A549 (cell line): ENCODE results near the gene TMPRSS6. TPM values are rescaled to one million over a fixed set of nuclear protein-coding genes. Genes with fewer than 3 reads are reported as not detected.
"Not testable (repeated sequence)": the region's sequence is repeated elsewhere in the genome, so short reads cannot be mapped to it uniquely, and the experiment has no call there.

Source experiments
- ATAC-seq, 2 experiments: fragments of 200-7000 bp in 1 of 2; fragments of >200 bp in 1 of 2; cut with Nextera tagmentation in 1 of 2; cut with Tn5 transposase in 1 of 2; 3 replicates each; pipeline versions ENCODE4 v1.8.0 to v1.9.1; 2018 to 2020; ENCODE audit warnings: mild to moderate bottlenecking in 1 of 2, moderate library complexity in 1 of 2
- CTCF ChIA-PET: fragments of 300-600 bp; sonication (Branson Sonifier 250); formaldehyde crosslinking; extraction: SDS; loops from one replicate; lab custom pipeline; 2021; ENCODE audit warnings: antibody characterized with exemption, inconsistent platforms; lab: Yijun Ruan, JAX
- POLR2A ChIA-PET: fragments of 350-600 bp; formaldehyde crosslinking; extraction: SDS; loops from one replicate; lab custom pipeline; 2021; ENCODE audit warnings: antibody characterized with exemption, inconsistent platforms; lab: Yijun Ruan, JAX
- DNase-seq, 2 experiments: peaks; one replicate each; pipeline versions ENCODE4 v3.0.0 to v3.0.0-alpha.2; 2011 to 2016; ENCODE audit warnings: low read depth in 1 of 2, low spot score in 1 of 2
- FAIRE-seq: peaks from 2 replicates; lab custom pipeline; 2011; peaks lifted over from hg19 to GRCh38; lab: Jason Lieb, UNC
- H3K27ac ChIP-seq, 2 experiments: fragments of >200 bp; sonication (Bioruptor Twin); formaldehyde crosslinking; 3 replicates each; pipeline ENCODE4 v1.5.1; 2016 to 2017
- H3K4me1 ChIP-seq: fragments of >200 bp; sonication (Bioruptor Twin); formaldehyde crosslinking; 3 replicates; pipeline ENCODE4 v1.6.1; 2016
- H3K4me2 ChIP-seq: fragments of >200 bp; sonication (Bioruptor Twin); formaldehyde crosslinking; 3 replicates; pipeline ENCODE4 v1.6.1; 2016
- H3K4me3 ChIP-seq: fragments of >200 bp; sonication (Bioruptor Twin); formaldehyde crosslinking; 3 replicates; pipeline ENCODE4 v1.5.1; 2016
- H3K9me3 ChIP-seq: fragments of >200 bp; sonication (Bioruptor Twin); formaldehyde crosslinking; 3 replicates; pipeline ENCODE4 v1.6.1; 2016
- ATOH8 ChIP-seq: fragments of 250-450 bp; sonication (Bioruptor Pico); IDR thresholded peaks from 2 replicates; pipeline ENCODE4 v1.5.0; 2020; ENCODE audit warnings: low read depth, mild to moderate bottlenecking, moderate library complexity
- BHLHE40 ChIP-seq: IDR thresholded peaks from 2 replicates; pipeline ENCODE4 v1.6.1; 2012; ENCODE audit warnings: low read depth, low read length, inconsistent platforms
- CBX2 ChIP-seq: fragments of 200-600 bp; sonication (generic); IDR thresholded peaks from 2 replicates; pipeline ENCODE4 v1.6.1; 2016; ENCODE audit warnings: low read depth, mild to moderate bottlenecking, borderline replicate concordance
- CBX8 ChIP-seq: fragments of 200-600 bp; sonication (generic); IDR thresholded peaks from 2 replicates; pipeline ENCODE4 v1.6.1; 2016
- CEBPB ChIP-seq, 2 experiments: fragments of >200 bp in 1 of 2; sonication (Bioruptor Twin) in 1 of 2; formaldehyde crosslinking in 1 of 2; IDR thresholded peaks; 2 replicates each; pipeline ENCODE4 v1.6.1; 2012 to 2016
- CHD4 ChIP-seq: fragments of 200-600 bp; sonication (generic); IDR thresholded peaks from 2 replicates; pipeline ENCODE4 v1.6.1; 2016; ENCODE audit warnings: antibody characterized with exemption, mild to moderate bottlenecking, borderline replicate concordance
- CTCF ChIP-seq: fragments of >200 bp; sonication (Bioruptor Twin); formaldehyde crosslinking; IDR thresholded peaks from 3 replicates; pipeline ENCODE4 v1.5.1; 2016
- EP300 ChIP-seq, 2 experiments: fragments of >200 bp; sonication (Bioruptor Twin); formaldehyde crosslinking; IDR thresholded peaks; 2 replicates in 1 of 2; 3 replicates in 1 of 2; pipeline ENCODE4 v1.6.1; 2016 to 2017
- ESRRA ChIP-seq: fragments of 150-350 bp; IDR thresholded peaks from 2 replicates; pipeline ENCODE4 v1.6.1; 2014; ENCODE audit warnings: mild to moderate bottlenecking, low read length, borderline replicate concordance
- FOSB ChIP-seq: fragments of 250-450 bp; sonication (Bioruptor Pico); IDR thresholded peaks from 2 replicates; pipeline ENCODE4 v1.5.0; 2020; ENCODE audit warnings: mild to moderate bottlenecking, moderate library complexity
- FOSL2 ChIP-seq, 2 experiments: fragments of 450-650 bp in 1 of 2; fragments of >200 bp in 1 of 2; sonication (Bioruptor Twin) in 1 of 2; formaldehyde crosslinking; IDR thresholded peaks; 2 replicates each; pipeline versions ENCODE4 v1.5.0 to v1.6.1; 2016 to 2020; ENCODE audit warnings: mild to moderate bottlenecking in 1 of 2, moderate library complexity in 1 of 2
- FOXS1 ChIP-seq: fragments of 250-450 bp; sonication (Bioruptor Pico); IDR thresholded peaks from 2 replicates; pipeline ENCODE4 v1.5.0; 2020; ENCODE audit warnings: mild to moderate bottlenecking, moderate library complexity
- HDAC2 ChIP-seq: fragments of 200-600 bp; sonication (generic); IDR thresholded peaks from 2 replicates; pipeline ENCODE4 v1.6.1; 2016
- HEYL ChIP-seq: fragments of 250-450 bp; sonication (Bioruptor Pico); IDR thresholded peaks from 2 replicates; pipeline ENCODE4 v1.8.0; 2021; ENCODE audit warnings: mild to moderate bottlenecking, moderate library complexity
- MYC ChIP-seq: IDR thresholded peaks from 2 replicates; pipeline ENCODE4 v1.6.1; 2012; ENCODE audit warnings: mild to moderate bottlenecking, inconsistent platforms, low read length, improper control_type of control experiment, borderline replicate concordance
- NPAS2 ChIP-seq: fragments of 250-450 bp; sonication (Bioruptor Pico); IDR thresholded peaks from 2 replicates; pipeline ENCODE4 v1.8.0; 2022; ENCODE audit warnings: mild to moderate bottlenecking, moderate library complexity, borderline replicate concordance
- PHF8 ChIP-seq: fragments of 200-600 bp; sonication (generic); IDR thresholded peaks from 2 replicates; pipeline ENCODE4 v1.6.1; 2016; ENCODE audit warnings: low read depth, mild to moderate bottlenecking, antibody characterized with exemption, moderate library complexity, borderline replicate concordance
- POLR2A ChIP-seq: IDR thresholded peaks from 2 replicates; pipeline ENCODE4 v1.6.1; 2012; ENCODE audit warnings: mild to moderate bottlenecking, low read length
- RARB ChIP-seq: fragments of 250-450 bp; sonication (Bioruptor Pico); IDR thresholded peaks from 2 replicates; pipeline ENCODE4 v1.8.0; 2021; ENCODE audit warnings: mild to moderate bottlenecking, moderate library complexity
- RFX5 ChIP-seq: fragments of 450-650 bp; IDR thresholded peaks from 2 replicates; pipeline ENCODE4 v1.7.1; 2014; ENCODE audit warnings: antibody characterized with exemption, mild to moderate bottlenecking, moderate library complexity
- SREBF2 ChIP-seq: fragments of 450-650 bp; IDR thresholded peaks from 2 replicates; pipeline ENCODE4 v1.6.1; 2014; ENCODE audit warnings: mild to moderate bottlenecking, moderate library complexity
- ZNF302 ChIP-seq: fragments of 250-450 bp; sonication (Bioruptor Pico); IDR thresholded peaks from 2 replicates; pipeline ENCODE4 v1.9.0; 2021; ENCODE audit warnings: inconsistent platforms, mild to moderate bottlenecking, moderate library complexity
- WGBS: methylation state at CpG from one replicate; pipeline ENCODE4 v1.1.6; 2017; ENCODE audit errors: missing lambda C conversion rate; 5-methylcytosine and 5-hydroxymethylcytosine counted together
- polyA plus RNA-seq, 4 experiments: library from polyadenylated mRNA; depleted of rRNA in 3 of 4; stranded (reverse); fragments of >200 nt; fragmentation: RNase III in 1 of 4; extraction: RNeasy Plus Mini Kit Qiagen cat#74134 plus additional on column Dnase treatment in 1 of 4; gene quantifications; 2 replicates in 3 of 4; 3 replicates in 1 of 4; pipeline ENCODE4 v1.2.3, GENCODE V29; 2011 to 2017

The TMPRSS6 gene
- polyA plus RNA-seq, 2 of the 4 experiments (the other 2 are of a cell fraction): not detected

GRCh38 chr22:37074537-37074936 is 35.0 kb downstream of the TMPRSS6 start:
- ChIA-PET CTCF (interaction anchor here (1.2 kb wide), 1 partner anchor 187 kb away, joined by 3 read pairs; no protein-coding TSS in a partner anchor), POLR2A (no interaction called here)
- Histone ChIP-seq H3K4me2 (no peak overlapping the region), H3K4me1 (peaks cover 6% of the 10 kb centered on the region), H3K27ac (no peak overlapping the region), H3K9me3 (no peaks in the 10 kb centered on the region), H3K4me3 (no peak overlapping the region)
- no peak for DNase-seq
- no peak for FAIRE-seq
- ATAC-seq: no peak
- TF ChIP-seq CBX2 (no peak), HDAC2 (no peak), FOXS1 (CRISPR knock-in tag) (no peak), ZNF302 (CRISPR knock-in tag) (no peak), RFX5 (no peak), HEYL (no peak), FOSB (CRISPR knock-in tag) (no peak), CTCF (no peak), FOSL2 (IDR thresholded peaks at IDR 0.05) (no peak), FOSL2 (CRISPR knock-in tag; IDR thresholded peaks at IDR 0.05) (no peak), CBX8 (no peak), NPAS2 (CRISPR knock-in tag) (no peak), CEBPB (IDR thresholded peaks at IDR 0.05) (no peak), SREBF2 (no peak), RARB (no peak), POLR2A (no peak), MYC (no peak), EP300 (IDR thresholded peaks at IDR 0.05) (no peak), ATOH8 (CRISPR knock-in tag) (no peak), CHD4 (no peak), BHLHE40 (no peak)
- WGBS: 77% methylated on average over 11 of the region's 16 CpGs

GRCh38 chr22:37072673-37073072 is 36.8 kb downstream of the TMPRSS6 start:
- ChIA-PET CTCF (no interaction called here), POLR2A (no interaction called here)
- ATAC-seq: no peak
- Histone ChIP-seq H3K4me1 (no peaks in the 10 kb centered on the region; the same call in 2 of the 3 replicates), H3K4me3 (no peak overlapping the region), H3K9me3 (no peaks in the 10 kb centered on the region), H3K4me2 (no peak overlapping the region), H3K27ac (no peak overlapping the region)
- no peak for FAIRE-seq
- no peak for DNase-seq
- TF ChIP-seq PHF8 (no peak), POLR2A (no peak), ESRRA (no peak)
- 79% methylated on average over 8 of the region's 8 CpGs for WGBS

GRCh38 chr22:37071850-37072592 is 37.5 kb downstream of the TMPRSS6 start:
- FAIRE-seq, ATAC-seq, H3K4me3 ChIP-seq, H3K9me3 ChIP-seq, POLR2A ChIA-PET, DNase-seq, H3K4me1 ChIP-seq, H3K27ac ChIP-seq, H3K4me2 ChIP-seq: not testable (repeated sequence)
- CTCF ChIA-PET: interaction anchor here (1.2 to 1.3 kb wide), 2 partner anchors 10 to 216 kb away, joined by 3 to 4 read pairs; no protein-coding TSS in a partner anchor
- WGBS: 78% methylated on average over 5 of the region's 5 CpGs
